ENCODE measurements around the gene ENTPD6.
A peak's percentile ranks its signal among the peaks of the same experiment; 100 is the strongest.

The ENTPD6 gene

DNA sequence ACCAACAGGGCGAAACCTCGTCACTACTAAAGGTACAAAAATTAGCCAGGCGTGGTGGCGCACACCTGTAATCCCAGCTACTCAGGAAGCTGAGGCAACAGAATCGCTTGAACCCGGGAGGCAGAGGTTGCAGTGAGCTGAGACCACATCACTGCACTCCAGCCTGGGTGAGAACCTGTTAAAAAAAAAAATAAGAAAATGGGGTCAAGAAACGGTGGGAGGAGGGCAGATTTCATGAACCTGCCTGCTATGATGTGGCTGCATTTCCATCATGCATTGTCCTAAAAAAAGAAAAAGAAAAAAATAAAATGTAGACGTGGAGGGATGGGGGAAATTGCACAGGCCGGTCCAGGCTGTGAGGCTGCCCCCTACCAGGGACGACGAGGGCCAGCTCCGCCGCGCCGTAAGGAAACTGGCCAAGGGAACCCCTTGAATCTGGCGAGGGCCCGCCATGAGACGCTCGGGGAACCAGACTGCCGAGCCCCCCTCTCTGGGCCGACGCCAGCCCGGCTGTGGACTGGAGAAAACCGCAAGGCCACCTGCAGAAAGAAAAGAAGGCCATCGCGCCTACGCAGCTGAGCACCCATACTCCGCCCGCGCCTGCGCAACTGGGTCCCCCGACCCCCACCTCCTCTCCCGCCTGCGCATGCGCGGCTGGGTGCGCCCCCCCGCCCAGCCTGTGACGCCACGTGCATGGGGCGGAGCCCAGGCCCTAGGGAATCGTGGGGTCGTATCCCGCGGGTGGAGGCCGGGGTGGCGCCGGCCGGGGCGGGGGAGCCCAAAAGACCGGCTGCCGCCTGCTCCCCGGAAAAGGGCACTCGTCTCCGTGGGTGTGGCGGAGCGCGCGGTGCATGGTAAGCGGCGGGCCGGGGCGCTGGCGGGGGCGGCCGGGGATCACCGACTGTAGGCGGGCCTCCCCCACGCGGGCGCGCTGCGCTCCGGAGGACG, at the start of gene ENTPD6:
TSS of gene ENTPD6 (plus strand) at position 699 of the 948 bp plus-strand sequence. CDS start 10,825 bp downstream, outside the sequence.
- Histone ChIP-seq H3K9me3 (ENCODE audit: control insufficient read depth, insufficient read depth, low read depth, low read length) (no peaks in the 10 kb centered on the region), H3K27ac (ENCODE audit: extremely low read depth, low read depth, low read length) (peak within 1 kb of the TSS; percentile 85), H3K4me3 (ENCODE audit: low read depth, low read length) (peak within 1 kb of the TSS; percentile 89), H3K36me3 (ENCODE audit: control insufficient read depth in 2 of 2, insufficient read depth in 1 of 2, low read length in 2 of 2) (peaks cover 0 to 9% of the 10 kb centered on the region in 2 experiments; a peak in 1 of 3 replicates), H3K4me1 (ENCODE audit: control insufficient read depth, insufficient read depth, low read length) (no peaks in the 10 kb centered on the region)
- ChIA-PET CTCF (interaction anchor here (0.5 to 1.1 kb wide), 4 partner anchors 22 to 356 kb away, joined by 3 to 4 read pairs (median 4); no protein-coding TSS in a partner anchor), POLR2A (interaction anchor here (0.8 to 1.1 kb wide), 4 partner anchors 10 to 213 kb away, joined by 3 to 6 read pairs (median 3); partner anchors contain the start of genes GINS1 and PYGB)
- 0 out of 2 replicates have a peak, but pooled peaks have one; percentile 62 for TF ChIP-seq ZNF561 (tag by site-specific recombination; IDR thresholded peaks at IDR 0.05; ENCODE audit: borderline replicate concordance)
- no peak for TF ChIP-seq ZNF350 (tag by site-specific recombination; IDR thresholded peaks at IDR 0.05)
- TF ChIP-seq PRDM1 (tag by site-specific recombination; IDR thresholded peaks at IDR 0.05): no peak
- no peak for TF ChIP-seq ZSCAN23 (tag by site-specific recombination; IDR thresholded peaks at IDR 0.05)
- TF ChIP-seq, protein P1, sequence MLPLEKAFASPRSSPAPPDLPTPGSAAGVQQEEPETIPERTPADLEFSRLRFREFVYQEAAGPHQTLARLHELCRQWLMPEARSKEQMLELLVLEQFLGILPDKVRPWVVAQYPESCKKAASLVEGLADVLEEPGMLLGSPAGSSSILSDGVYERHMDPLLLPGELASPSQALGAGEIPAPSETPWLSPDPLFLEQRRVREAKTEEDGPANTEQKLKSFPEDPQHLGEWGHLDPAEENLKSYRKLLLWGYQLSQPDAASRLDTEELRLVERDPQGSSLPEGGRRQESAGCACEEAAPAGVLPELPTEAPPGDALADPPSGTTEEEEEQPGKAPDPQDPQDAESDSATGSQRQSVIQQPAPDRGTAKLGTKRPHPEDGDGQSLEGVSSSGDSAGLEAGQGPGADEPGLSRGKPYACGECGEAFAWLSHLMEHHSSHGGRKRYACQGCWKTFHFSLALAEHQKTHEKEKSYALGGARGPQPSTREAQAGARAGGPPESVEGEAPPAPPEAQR (tag by site-specific recombination; IDR thresholded peaks at IDR 0.05): no peak
- TF ChIP-seq EGR2 (tag by site-specific recombination; IDR thresholded peaks at IDR 0.05; ENCODE audit: low read depth): peak; percentile 88
- TF ChIP-seq ZNF341 (tag by site-specific recombination; IDR thresholded peaks at IDR 0.05; ENCODE audit: low read depth): peak; percentile 48
- peak; percentile 91 for TF ChIP-seq ZBTB8A (tag by site-specific recombination; IDR thresholded peaks at IDR 0.05)
- TF ChIP-seq ZBTB7A (tag by site-specific recombination; IDR thresholded peaks at IDR 0.05; ENCODE audit: low read depth): no peak
- TF ChIP-seq, protein P2, sequence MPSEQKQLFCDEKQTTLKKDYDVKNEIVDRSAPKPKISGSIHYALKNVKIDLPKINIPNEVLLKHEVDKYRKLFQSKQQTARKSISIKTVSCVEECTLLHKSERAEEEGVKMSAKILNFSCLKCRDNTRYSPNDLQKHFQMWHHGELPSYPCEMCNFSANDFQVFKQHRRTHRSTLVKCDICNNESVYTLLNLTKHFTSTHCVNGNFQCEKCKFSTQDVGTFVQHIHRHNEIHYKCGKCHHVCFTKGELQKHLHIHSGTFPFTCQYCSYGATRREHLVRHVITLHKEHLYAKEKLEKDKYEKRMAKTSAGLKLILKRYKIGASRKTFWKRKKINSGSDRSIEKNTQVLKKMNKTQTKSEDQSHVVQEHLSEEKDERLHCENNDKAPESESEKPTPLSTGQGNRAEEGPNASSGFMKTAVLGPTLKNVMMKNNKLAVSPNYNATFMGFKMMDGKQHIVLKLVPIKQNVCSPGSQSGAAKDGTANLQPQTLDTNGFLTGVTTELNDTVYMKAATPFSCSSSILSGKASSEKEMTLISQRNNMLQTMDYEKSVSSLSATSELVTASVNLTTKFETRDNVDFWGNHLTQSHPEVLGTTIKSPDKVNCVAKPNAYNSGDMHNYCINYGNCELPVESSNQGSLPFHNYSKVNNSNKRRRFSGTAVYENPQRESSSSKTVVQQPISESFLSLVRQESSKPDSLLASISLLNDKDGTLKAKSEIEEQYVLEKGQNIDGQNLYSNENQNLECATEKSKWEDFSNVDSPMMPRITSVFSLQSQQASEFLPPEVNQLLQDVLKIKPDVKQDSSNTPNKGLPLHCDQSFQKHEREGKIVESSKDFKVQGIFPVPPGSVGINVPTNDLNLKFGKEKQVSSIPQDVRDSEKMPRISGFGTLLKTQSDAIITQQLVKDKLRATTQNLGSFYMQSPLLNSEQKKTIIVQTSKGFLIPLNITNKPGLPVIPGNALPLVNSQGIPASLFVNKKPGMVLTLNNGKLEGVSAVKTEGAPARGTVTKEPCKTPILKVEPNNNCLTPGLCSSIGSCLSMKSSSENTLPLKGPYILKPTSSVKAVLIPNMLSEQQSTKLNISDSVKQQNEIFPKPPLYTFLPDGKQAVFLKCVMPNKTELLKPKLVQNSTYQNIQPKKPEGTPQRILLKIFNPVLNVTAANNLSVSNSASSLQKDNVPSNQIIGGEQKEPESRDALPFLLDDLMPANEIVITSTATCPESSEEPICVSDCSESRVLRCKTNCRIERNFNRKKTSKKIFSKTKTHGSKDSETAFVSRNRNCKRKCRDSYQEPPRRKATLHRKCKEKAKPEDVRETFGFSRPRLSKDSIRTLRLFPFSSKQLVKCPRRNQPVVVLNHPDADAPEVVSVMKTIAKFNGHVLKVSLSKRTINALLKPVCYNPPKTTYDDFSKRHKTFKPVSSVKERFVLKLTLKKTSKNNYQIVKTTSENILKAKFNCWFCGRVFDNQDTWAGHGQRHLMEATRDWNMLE (tag by site-specific recombination; conservative IDR thresholded peaks at IDR 0.05; ENCODE audit: low read depth): 0 out of 2 replicates have a peak, but pooled peaks have one; percentile 31
- peak; percentile 57; the same call in 1 of the 2 replicates for TF ChIP-seq SCRT1 (tag by site-specific recombination; IDR thresholded peaks at IDR 0.05; ENCODE audit: borderline replicate concordance)
- TF ChIP-seq ZFP3 (tag by site-specific recombination; IDR thresholded peaks at IDR 0.05; ENCODE audit: low read depth): no peak
- TF ChIP-seq YY1 (tag by site-specific recombination; IDR thresholded peaks at IDR 0.05): 0 out of 2 replicates have a peak, but pooled peaks have one; percentile 16
- no peak for TF ChIP-seq ZNF155 (tag by site-specific recombination; IDR thresholded peaks at IDR 0.05)
- peak; percentile 51; the same call in 1 of the 2 replicates for TF ChIP-seq KLF16 (tag by site-specific recombination; IDR thresholded peaks at IDR 0.05)
- TF ChIP-seq ZNF791 (tag by site-specific recombination; IDR thresholded peaks at IDR 0.05): no peak
- TF ChIP-seq ZBTB17 (tag by site-specific recombination; IDR thresholded peaks at IDR 0.05): peak; percentile 33; the same call in 1 of the 2 replicates
- TF ChIP-seq, protein P3, sequence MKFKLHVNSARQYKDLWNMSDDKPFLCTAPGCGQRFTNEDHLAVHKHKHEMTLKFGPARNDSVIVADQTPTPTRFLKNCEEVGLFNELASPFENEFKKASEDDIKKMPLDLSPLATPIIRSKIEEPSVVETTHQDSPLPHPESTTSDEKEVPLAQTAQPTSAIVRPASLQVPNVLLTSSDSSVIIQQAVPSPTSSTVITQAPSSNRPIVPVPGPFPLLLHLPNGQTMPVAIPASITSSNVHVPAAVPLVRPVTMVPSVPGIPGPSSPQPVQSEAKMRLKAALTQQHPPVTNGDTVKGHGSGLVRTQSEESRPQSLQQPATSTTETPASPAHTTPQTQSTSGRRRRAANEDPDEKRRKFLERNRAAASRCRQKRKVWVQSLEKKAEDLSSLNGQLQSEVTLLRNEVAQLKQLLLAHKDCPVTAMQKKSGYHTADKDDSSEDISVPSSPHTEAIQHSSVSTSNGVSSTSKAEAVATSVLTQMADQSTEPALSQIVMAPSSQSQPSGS (tag by site-specific recombination; IDR thresholded peaks at IDR 0.05; ENCODE audit: low read depth): peak; percentile 2; the same call in 1 of the 2 replicates
- TF ChIP-seq IKZF3 (tag by site-specific recombination; IDR thresholded peaks at IDR 0.05): peak; percentile 17; the same call in 1 of the 2 replicates
- TF ChIP-seq, protein P4, sequence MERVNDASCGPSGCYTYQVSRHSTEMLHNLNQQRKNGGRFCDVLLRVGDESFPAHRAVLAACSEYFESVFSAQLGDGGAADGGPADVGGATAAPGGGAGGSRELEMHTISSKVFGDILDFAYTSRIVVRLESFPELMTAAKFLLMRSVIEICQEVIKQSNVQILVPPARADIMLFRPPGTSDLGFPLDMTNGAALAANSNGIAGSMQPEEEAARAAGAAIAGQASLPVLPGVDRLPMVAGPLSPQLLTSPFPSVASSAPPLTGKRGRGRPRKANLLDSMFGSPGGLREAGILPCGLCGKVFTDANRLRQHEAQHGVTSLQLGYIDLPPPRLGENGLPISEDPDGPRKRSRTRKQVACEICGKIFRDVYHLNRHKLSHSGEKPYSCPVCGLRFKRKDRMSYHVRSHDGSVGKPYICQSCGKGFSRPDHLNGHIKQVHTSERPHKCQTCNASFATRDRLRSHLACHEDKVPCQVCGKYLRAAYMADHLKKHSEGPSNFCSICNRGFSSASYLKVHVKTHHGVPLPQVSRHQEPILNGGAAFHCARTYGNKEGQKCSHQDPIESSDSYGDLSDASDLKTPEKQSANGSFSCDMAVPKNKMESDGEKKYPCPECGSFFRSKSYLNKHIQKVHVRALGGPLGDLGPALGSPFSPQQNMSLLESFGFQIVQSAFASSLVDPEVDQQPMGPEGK (tag by site-specific recombination; IDR thresholded peaks at IDR 0.05): peak; percentile 88
- TF ChIP-seq, protein P5, sequence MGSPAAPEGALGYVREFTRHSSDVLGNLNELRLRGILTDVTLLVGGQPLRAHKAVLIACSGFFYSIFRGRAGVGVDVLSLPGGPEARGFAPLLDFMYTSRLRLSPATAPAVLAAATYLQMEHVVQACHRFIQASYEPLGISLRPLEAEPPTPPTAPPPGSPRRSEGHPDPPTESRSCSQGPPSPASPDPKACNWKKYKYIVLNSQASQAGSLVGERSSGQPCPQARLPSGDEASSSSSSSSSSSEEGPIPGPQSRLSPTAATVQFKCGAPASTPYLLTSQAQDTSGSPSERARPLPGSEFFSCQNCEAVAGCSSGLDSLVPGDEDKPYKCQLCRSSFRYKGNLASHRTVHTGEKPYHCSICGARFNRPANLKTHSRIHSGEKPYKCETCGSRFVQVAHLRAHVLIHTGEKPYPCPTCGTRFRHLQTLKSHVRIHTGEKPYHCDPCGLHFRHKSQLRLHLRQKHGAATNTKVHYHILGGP (tag by site-specific recombination; IDR thresholded peaks at IDR 0.05): no peak
- TF ChIP-seq ZNF701 (tag by site-specific recombination; IDR thresholded peaks at IDR 0.05): no peak
- peak; percentile 86 for TF ChIP-seq KLF9 (tag by site-specific recombination; IDR thresholded peaks at IDR 0.05; ENCODE audit: low read depth)

Measured in HEK293 (cell line).